Activated naive CD4-positive, alpha-beta T cell treated with anti-CD3 and anti-CD28 coated beads, Interleukin-2, amount 50 U/mL, for 24 hours (primary cell): ENCODE measurements around the gene PDZD8.
"Not testable (repeated sequence)": the region's sequence is repeated elsewhere in the genome, so short reads cannot be mapped to it uniquely, and the experiment has no call there.

Source experiments
- H3K27ac Mint-ChIP-seq: one replicate; pipeline ENCODE4 v1.8.0; 2021; ENCODE audit warnings: mild to moderate bottlenecking, mixed read lengths
- H3K27me3 Mint-ChIP-seq: one replicate; pipeline ENCODE4 v1.8.0; 2021; ENCODE audit warnings: mixed read lengths
- H3K36me3 Mint-ChIP-seq: one replicate; pipeline ENCODE4 v1.8.0; 2021; ENCODE audit warnings: mixed read lengths
- H3K4me1 Mint-ChIP-seq: one replicate; pipeline ENCODE4 v1.8.0; 2021; ENCODE audit warnings: mixed read lengths
- H3K4me3 Mint-ChIP-seq: one replicate; pipeline ENCODE4 v1.8.0; 2021; ENCODE audit warnings: mild to moderate bottlenecking, mixed read lengths
- H3K9me3 Mint-ChIP-seq: one replicate; pipeline ENCODE4 v1.8.0; 2021; ENCODE audit warnings: mixed read lengths

PDZD8 gene

DNA sequence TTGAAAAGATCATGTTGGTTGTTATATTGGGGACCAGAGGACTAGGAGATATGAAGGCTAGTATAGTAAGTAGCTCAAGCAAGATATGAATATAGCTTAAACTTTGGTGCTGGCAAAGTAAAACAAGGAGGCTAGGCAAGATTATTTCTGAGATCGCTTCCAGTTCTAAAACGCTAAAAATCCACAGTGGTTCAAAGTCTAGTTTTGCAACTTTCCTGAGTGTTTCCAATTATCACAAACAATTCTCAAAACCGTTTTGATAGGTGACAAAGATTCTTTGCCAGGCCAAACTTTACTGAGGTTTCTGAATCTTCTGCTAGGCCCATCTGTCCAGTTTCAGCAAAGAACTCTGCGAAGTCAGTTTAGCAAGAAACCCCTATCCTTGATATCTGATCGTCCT, 35.3 kb downstream of the PDZD8 start:
- Mint-ChIP-seq H3K4me1 (peaks cover 30% of the 10 kb centered on the region), H3K36me3 (peaks cover 34% of the 10 kb centered on the region), H3K9me3 (peaks cover 12% of the 10 kb centered on the region), H3K27me3 (no peaks in the 10 kb centered on the region), H3K27ac (no peak overlapping the region), H3K4me3 (no peak overlapping the region)

- H3K4me3 Mint-ChIP-seq = no peak overlapping the region
- H3K4me1 Mint-ChIP-seq = peaks cover 29% of the 10 kb centered on the region
- no peak overlapping the region for H3K27ac Mint-ChIP-seq
- H3K9me3 Mint-ChIP-seq = peaks cover 16% of the 10 kb centered on the region
- H3K27me3 Mint-ChIP-seq = no peaks in the 10 kb centered on the region
- H3K36me3 Mint-ChIP-seq = peaks cover 38% of the 10 kb centered on the region
Observed at GRCh38 chr10:117339578-117339977, 35.7 kb downstream of the PDZD8 start.

DNA sequence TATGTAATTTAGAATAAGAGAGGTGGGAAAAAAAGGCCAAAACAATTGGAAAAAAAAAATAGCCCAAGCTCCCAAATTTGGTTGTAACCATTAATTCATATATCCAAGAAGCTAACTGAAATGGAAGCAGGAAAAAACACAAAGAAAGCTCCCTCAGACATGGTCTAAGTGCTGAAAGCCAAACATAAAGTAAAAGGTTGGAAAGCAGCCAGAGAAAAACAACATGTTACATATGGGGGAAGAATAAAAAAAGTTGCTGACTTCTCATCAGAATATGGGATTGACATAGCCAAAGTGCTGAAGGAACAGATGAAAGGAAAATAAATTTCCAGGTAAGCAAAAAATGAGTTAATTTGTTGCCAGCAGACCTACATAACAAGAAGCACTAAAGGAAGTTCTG, 40.3 kb downstream of the PDZD8 start:
- Mint-ChIP-seq H3K36me3 (peaks cover 45% of the 10 kb centered on the region), H3K4me3 (no peak overlapping the region), H3K27ac (no peak overlapping the region), H3K27me3 (no peaks in the 10 kb centered on the region), H3K9me3 (peaks cover 18% of the 10 kb centered on the region), H3K4me1 (peaks cover 14% of the 10 kb centered on the region)

DNA sequence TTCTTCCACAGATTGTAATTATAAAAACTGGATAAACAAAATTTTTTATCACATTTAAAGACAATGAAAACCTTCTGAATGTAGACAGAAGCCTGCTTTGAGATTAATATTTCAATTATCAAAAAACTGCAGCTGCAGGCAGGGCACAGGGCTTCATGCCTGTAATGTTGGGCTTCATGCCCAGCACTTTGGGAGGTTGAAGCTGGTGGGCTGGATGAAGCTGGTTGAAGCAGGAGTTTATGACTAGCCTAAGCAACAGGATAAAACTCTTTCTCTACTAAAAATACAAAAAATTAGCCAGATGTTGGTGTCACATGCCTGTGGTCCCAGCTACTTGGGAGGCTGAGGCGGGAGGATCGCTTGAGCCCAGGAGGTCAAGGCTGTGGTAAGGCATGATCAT, 41.2 kb downstream of the PDZD8 start:
- peaks cover 40% of the 10 kb centered on the region for H3K36me3 Mint-ChIP-seq

GRCh38 chr10:117327262-117327661, 48.0 kb downstream of the PDZD8 start:
- peaks cover 16% of the 10 kb centered on the region for H3K36me3 Mint-ChIP-seq
- H3K4me1 Mint-ChIP-seq = peaks cover 29% of the 10 kb centered on the region
- H3K27me3 Mint-ChIP-seq = no peaks in the 10 kb centered on the region
- no peak overlapping the region for H3K4me3 Mint-ChIP-seq
- no peak overlapping the region for H3K27ac Mint-ChIP-seq
- H3K9me3 Mint-ChIP-seq = no peaks in the 10 kb centered on the region

More for the DNA sequence above, 41.2 kb downstream of the PDZD8 start:
- peaks cover 14% of the 10 kb centered on the region for H3K4me1 Mint-ChIP-seq
- H3K9me3 Mint-ChIP-seq = peaks cover 18% of the 10 kb centered on the region
- no peak overlapping the region for H3K4me3 Mint-ChIP-seq
- H3K27ac Mint-ChIP-seq = no peak overlapping the region
- no peaks in the 10 kb centered on the region for H3K27me3 Mint-ChIP-seq

GRCh38 chr10:117324367-117324766, 50.9 kb downstream of the PDZD8 start:
- Mint-ChIP-seq H3K4me3 (no peak overlapping the region), H3K27me3 (no peaks in the 10 kb centered on the region), H3K36me3 (peaks cover 5% of the 10 kb centered on the region), H3K9me3 (no peaks in the 10 kb centered on the region), H3K27ac (no peak overlapping the region), H3K4me1 (peaks cover 19% of the 10 kb centered on the region)

DNA sequence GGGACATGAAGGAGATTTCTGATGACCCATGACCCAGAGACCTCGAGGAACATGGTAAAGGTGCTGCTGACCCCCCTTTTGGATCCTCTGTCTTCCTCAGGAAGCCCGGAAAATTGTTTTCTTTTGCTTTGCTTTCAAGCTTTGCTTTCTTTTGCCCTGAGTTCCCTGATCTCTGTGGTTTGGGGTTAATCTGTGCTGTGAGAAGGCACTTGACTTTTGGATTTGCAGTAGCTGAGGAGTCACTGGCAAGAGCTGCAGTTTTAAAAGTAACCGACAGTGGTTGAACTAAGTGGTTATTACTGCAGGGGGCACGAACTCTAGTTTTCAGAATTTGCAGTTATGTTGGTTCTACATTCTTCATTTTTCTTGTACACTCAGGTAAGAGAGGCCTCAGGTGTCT, 53.0 kb downstream of the PDZD8 start:
- Mint-ChIP-seq H3K4me1 (peaks cover 16% of the 10 kb centered on the region), H3K27ac (no peak overlapping the region), H3K27me3 (no peaks in the 10 kb centered on the region), H3K4me3 (no peak overlapping the region), H3K36me3 (peaks cover 9% of the 10 kb centered on the region), H3K9me3 (no peaks in the 10 kb centered on the region)

DNA sequence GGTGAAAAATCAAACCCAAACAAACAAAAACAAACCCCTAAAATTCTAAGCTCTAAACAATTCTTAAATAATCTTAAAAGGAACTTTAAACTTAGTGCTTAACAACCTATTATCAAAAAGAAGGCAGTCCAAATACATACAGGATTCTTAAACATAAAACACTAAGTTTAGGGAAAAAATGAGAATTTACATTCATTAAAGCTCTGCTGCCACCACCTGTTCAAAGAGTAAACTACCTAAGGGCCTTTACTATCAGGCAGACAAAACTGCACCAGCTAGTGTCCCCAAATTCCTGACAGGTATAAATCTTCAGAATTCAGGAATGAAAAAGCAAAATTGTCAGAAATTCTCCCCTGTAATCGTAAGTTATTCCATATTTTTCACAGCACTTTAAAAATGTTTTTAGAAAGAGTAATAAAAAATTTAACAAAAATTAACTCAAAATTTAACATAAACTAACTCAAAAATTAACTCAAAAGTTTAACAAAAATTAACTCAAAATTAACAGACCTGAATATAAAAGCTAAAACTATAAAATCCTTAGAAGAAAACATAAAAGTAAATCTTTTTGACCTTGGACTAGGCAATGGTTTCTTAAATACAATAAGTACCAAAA, 55.1 kb downstream of the PDZD8 start:
- Mint-ChIP-seq H3K27me3 (no peaks in the 10 kb centered on the region), H3K27ac (no peak overlapping the region), H3K4me1 (peaks cover 6% of the 10 kb centered on the region), H3K36me3 (peaks cover 5% of the 10 kb centered on the region), H3K4me3 (no peak overlapping the region), H3K9me3 (no peaks in the 10 kb centered on the region)

DNA sequence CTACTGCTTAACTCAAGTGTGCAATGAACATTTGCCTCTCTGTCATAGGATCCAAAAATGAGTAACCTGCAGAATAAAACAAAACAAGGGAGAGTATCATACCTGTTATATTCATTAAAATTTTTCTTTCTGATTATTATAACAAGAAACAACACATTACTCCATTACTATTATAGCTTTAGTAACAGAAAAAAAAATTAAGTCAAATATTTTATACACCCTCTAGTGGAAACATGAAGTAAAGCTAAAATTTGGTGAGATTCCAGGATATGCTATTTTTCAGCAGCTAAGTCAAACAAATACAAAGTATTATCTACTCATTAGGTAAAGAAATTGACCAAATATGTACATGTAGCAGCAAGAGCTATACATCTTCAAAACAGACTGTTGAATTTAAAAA, 56.3 kb downstream of the PDZD8 start:
- Mint-ChIP-seq H3K4me3 (no peak overlapping the region), H3K27ac (no peak overlapping the region), H3K27me3 (no peaks in the 10 kb centered on the region), H3K36me3 (peaks cover 13% of the 10 kb centered on the region), H3K9me3 (no peaks in the 10 kb centered on the region), H3K4me1 (peaks cover 10% of the 10 kb centered on the region)

- Mint-ChIP-seq H3K27me3 (no peaks in the 10 kb centered on the region), H3K27ac (no peak overlapping the region), H3K36me3 (peaks cover 20% of the 10 kb centered on the region), H3K4me1 (peaks cover 7% of the 10 kb centered on the region), H3K9me3 (no peaks in the 10 kb centered on the region), H3K4me3 (no peak overlapping the region)
Observed at GRCh38 chr10:117316701-117317100, 58.5 kb downstream of the PDZD8 start.

- H3K36me3 Mint-ChIP-seq = peaks cover 29% of the 10 kb centered on the region
- no peaks in the 10 kb centered on the region for H3K9me3 Mint-ChIP-seq
- H3K27me3 Mint-ChIP-seq = no peaks in the 10 kb centered on the region
- no peak overlapping the region for H3K27ac Mint-ChIP-seq
- peaks cover 30% of the 10 kb centered on the region for H3K4me1 Mint-ChIP-seq
- H3K4me3 Mint-ChIP-seq = no peak overlapping the region
Observed at GRCh38 chr10:117313641-117314040, 61.6 kb downstream of the PDZD8 start.

GRCh38 chr10:117312430-117312829, 62.8 kb downstream of the PDZD8 start:
- Mint-ChIP-seq H3K9me3 (no peaks in the 10 kb centered on the region), H3K27me3 (no peaks in the 10 kb centered on the region), H3K27ac (no peak overlapping the region), H3K4me3 (no peak overlapping the region), H3K36me3 (peaks cover 27% of the 10 kb centered on the region), H3K4me1 (peaks cover 30% of the 10 kb centered on the region)

DNA sequence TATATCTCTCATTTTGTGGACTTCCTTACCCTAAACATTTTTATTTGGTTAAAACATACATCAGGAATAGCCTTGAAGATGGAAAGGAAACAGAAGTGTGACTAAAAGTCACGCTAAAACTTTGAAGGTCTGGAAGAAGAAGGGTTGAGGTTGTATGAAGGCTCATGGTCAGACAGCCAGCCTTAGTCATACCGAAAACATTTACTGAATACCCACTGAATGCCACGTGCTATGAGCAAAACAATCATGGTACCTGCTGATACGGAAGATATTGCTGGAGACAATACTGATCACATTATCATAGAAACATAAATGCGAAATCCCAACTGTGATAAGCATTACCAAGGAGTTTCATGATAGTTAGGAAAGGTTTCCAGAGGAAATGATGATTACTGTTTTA, 64.0 kb downstream of the PDZD8 start:
- peaks cover 32% of the 10 kb centered on the region for H3K36me3 Mint-ChIP-seq
- no peak overlapping the region for H3K27ac Mint-ChIP-seq
- H3K4me3 Mint-ChIP-seq = no peak overlapping the region
- peaks cover 30% of the 10 kb centered on the region for H3K4me1 Mint-ChIP-seq
- H3K27me3 Mint-ChIP-seq = no peaks in the 10 kb centered on the region
- no peaks in the 10 kb centered on the region for H3K9me3 Mint-ChIP-seq

DNA sequence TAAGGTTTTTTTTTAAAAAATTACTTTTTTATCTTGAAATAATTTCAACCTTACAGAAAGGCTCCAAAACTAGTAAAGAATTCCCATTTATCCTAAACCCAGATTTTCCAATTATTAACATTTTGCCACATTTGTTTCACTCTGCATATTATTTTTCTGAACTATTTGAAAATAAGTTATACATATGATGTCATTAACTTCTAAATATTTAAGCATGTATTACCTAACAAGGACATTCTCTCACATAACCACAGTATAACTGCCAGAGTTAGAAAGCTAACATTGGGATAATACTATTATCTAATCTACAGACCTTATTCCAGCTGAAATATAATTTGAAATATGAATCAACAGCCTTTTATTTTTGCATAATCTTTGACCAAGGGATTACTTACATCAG, 68.6 kb downstream of the PDZD8 start:
- Mint-ChIP-seq H3K27me3 (no peaks in the 10 kb centered on the region), H3K9me3 (no peaks in the 10 kb centered on the region), H3K36me3 (peaks cover 29% of the 10 kb centered on the region), H3K4me1 (peaks cover 23% of the 10 kb centered on the region), H3K27ac (no peak overlapping the region), H3K4me3 (no peak overlapping the region)

GRCh38 chr10:117303451-117303850, 71.8 kb downstream of the PDZD8 start:
- peaks cover 31% of the 10 kb centered on the region for H3K36me3 Mint-ChIP-seq
- not testable (repeated sequence) for H3K4me3 Mint-ChIP-seq, H3K9me3 Mint-ChIP-seq, H3K27me3 Mint-ChIP-seq, H3K4me1 Mint-ChIP-seq, H3K27ac Mint-ChIP-seq

GRCh38 chr10:117300671-117301070, 74.6 kb downstream of the PDZD8 start:
- Mint-ChIP-seq H3K27ac (no peak overlapping the region), H3K9me3 (no peaks in the 10 kb centered on the region), H3K36me3 (peaks cover 23% of the 10 kb centered on the region), H3K4me3 (no peak overlapping the region), H3K27me3 (no peaks in the 10 kb centered on the region), H3K4me1 (peaks cover 18% of the 10 kb centered on the region)

DNA sequence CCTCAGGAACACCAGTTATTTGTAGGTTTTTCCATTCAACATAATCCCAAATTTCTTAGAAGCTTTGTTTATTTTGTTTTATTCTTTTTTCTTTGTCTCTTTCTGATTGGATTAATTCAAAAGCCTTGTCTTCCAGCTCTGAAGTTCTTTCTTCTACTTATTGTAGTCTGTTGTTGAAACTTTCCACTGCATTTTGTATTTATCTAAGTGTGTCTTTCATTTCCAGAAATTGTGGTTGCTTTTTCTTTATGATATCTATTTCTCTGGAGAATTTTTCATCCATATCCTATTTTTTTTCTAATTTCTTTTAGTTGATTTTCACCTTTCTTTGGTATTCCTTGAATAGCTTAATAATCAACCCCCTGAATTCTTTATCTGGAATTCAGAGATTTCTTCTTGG, 75.8 kb downstream of the PDZD8 start:
- peaks cover 23% of the 10 kb centered on the region for H3K4me1 Mint-ChIP-seq
- H3K27me3 Mint-ChIP-seq = no peaks in the 10 kb centered on the region
- no peak overlapping the region for H3K4me3 Mint-ChIP-seq
- peaks cover 25% of the 10 kb centered on the region for H3K36me3 Mint-ChIP-seq
- no peak overlapping the region for H3K27ac Mint-ChIP-seq
- no peaks in the 10 kb centered on the region for H3K9me3 Mint-ChIP-seq
